HL-60 (cell line): ENCODE results near the gene PROK2.

Source experiments
- TF ChIP-seq, protein P1 (sequence below): IDR thresholded peaks from one replicate; pipeline ENCODE4 v1.5.1; 2011; ENCODE audit warnings: low read length, control low read depth, inconsistent platforms; ENCODE audit not compliant: insufficient read depth
- TF ChIP-seq, protein P2 (sequence below): IDR thresholded peaks from 2 replicates; pipeline ENCODE4 v1.6.1; 2012; ENCODE audit warnings: low read depth; ENCODE audit not compliant: insufficient replicate concordance

DNA sequence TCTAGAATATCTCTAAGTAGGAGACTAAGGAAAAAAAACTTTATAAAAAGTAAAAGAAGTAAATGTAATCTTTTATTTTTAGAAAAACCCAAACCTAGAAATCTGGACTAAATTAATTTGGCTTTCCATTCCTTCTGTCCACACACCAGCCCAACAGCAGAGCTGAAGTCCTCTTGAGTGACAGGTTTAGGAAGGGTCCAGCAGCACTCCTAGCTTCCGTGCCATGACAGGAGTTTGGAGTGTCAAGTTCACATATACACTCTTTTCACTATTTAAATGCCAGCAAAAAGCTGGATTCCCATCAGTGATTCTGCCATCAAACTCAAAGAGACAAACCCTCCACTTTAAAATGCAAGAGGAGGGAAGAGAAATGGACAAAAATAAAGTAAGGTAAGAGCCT, 13.1 kb downstream of the PROK2 start:
- TF ChIP-seq, protein P1, sequence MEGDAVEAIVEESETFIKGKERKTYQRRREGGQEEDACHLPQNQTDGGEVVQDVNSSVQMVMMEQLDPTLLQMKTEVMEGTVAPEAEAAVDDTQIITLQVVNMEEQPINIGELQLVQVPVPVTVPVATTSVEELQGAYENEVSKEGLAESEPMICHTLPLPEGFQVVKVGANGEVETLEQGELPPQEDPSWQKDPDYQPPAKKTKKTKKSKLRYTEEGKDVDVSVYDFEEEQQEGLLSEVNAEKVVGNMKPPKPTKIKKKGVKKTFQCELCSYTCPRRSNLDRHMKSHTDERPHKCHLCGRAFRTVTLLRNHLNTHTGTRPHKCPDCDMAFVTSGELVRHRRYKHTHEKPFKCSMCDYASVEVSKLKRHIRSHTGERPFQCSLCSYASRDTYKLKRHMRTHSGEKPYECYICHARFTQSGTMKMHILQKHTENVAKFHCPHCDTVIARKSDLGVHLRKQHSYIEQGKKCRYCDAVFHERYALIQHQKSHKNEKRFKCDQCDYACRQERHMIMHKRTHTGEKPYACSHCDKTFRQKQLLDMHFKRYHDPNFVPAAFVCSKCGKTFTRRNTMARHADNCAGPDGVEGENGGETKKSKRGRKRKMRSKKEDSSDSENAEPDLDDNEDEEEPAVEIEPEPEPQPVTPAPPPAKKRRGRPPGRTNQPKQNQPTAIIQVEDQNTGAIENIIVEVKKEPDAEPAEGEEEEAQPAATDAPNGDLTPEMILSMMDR, result no peak
- TF ChIP-seq, protein P2, sequence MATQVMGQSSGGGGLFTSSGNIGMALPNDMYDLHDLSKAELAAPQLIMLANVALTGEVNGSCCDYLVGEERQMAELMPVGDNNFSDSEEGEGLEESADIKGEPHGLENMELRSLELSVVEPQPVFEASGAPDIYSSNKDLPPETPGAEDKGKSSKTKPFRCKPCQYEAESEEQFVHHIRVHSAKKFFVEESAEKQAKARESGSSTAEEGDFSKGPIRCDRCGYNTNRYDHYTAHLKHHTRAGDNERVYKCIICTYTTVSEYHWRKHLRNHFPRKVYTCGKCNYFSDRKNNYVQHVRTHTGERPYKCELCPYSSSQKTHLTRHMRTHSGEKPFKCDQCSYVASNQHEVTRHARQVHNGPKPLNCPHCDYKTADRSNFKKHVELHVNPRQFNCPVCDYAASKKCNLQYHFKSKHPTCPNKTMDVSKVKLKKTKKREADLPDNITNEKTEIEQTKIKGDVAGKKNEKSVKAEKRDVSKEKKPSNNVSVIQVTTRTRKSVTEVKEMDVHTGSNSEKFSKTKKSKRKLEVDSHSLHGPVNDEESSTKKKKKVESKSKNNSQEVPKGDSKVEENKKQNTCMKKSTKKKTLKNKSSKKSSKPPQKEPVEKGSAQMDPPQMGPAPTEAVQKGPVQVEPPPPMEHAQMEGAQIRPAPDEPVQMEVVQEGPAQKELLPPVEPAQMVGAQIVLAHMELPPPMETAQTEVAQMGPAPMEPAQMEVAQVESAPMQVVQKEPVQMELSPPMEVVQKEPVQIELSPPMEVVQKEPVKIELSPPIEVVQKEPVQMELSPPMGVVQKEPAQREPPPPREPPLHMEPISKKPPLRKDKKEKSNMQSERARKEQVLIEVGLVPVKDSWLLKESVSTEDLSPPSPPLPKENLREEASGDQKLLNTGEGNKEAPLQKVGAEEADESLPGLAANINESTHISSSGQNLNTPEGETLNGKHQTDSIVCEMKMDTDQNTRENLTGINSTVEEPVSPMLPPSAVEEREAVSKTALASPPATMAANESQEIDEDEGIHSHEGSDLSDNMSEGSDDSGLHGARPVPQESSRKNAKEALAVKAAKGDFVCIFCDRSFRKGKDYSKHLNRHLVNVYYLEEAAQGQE, result no peak
